GM18907 (cell line): ENCODE measurements around the gene EFHD2.
"Not testable (repeated sequence)": the region's sequence is repeated elsewhere in the genome, so short reads cannot be mapped to it uniquely, and the experiment has no call there.

Source experiments
- ATAC-seq: cut with Tn5 transposase; IDR thresholded peaks from one replicate; pipeline ENCODE4 v1.9.1; 2021; ENCODE audit warnings: mild to moderate bottlenecking, moderate library complexity; ENCODE audit not compliant: unreplicated experiment

EFHD2 gene

GRCh38 chr1:15409388-15410222 is at the start of gene EFHD2:
EFHD2 (plus strand) TSS chr1:15409888; CDS start chr1:15409972, 84 bp downstream.
- ATAC-seq, result peak; percentile 79

- no peak for ATAC-seq
Observed at GRCh38 chr1:15360700-15361099, 49.0 kb upstream of the EFHD2 start.

GRCh38 chr1:15362096-15362736 is 47.5 kb upstream of the EFHD2 start:
- ATAC-seq, result no peak

- ATAC-seq, result no peak
Observed at GRCh38 chr1:15362737-15363128, 47.0 kb upstream of the EFHD2 start.

GRCh38 chr1:15364740-15365139 is 44.9 kb upstream of the EFHD2 start:
- no peak for ATAC-seq

- ATAC-seq, result no peak
Observed at GRCh38 chr1:15368888-15369287, 40.8 kb upstream of the EFHD2 start.

GRCh38 chr1:15370268-15370667 is 39.4 kb upstream of the EFHD2 start:
- ATAC-seq, result no peak

GRCh38 chr1:15370781-15371520 is 38.7 kb upstream of the EFHD2 start:
- ATAC-seq, result no peak

GRCh38 chr1:15371610-15372545 is 37.8 kb upstream of the EFHD2 start:
- ATAC-seq, result no peak

- ATAC-seq, result no peak
Observed at GRCh38 chr1:15378729-15379128, 31.0 kb upstream of the EFHD2 start.

GRCh38 chr1:15379151-15379550 is 30.5 kb upstream of the EFHD2 start:
- ATAC-seq, result not testable (repeated sequence)

- ATAC-seq, result no peak
Observed at GRCh38 chr1:15380601-15381508, 28.8 kb upstream of the EFHD2 start.

- ATAC-seq, result no peak
Observed at GRCh38 chr1:15381805-15382204, 27.9 kb upstream of the EFHD2 start.

- ATAC-seq, result no peak
Observed at GRCh38 chr1:15382601-15383518, 26.8 kb upstream of the EFHD2 start.

GRCh38 chr1:15383810-15384209 is 25.9 kb upstream of the EFHD2 start:
- no peak for ATAC-seq

- ATAC-seq, result no peak
Observed at GRCh38 chr1:15384301-15384901, 25.3 kb upstream of the EFHD2 start.

- ATAC-seq, result no peak
Observed at GRCh38 chr1:15385420-15385819, 24.3 kb upstream of the EFHD2 start.

- no peak for ATAC-seq
Observed at GRCh38 chr1:15386164-15386749, 23.4 kb upstream of the EFHD2 start.
